D721Med (cell line): Measurements from ENCODE around the gene KLHL4.

Source experiments
- DNase-seq: peaks from one replicate; pipeline ENCODE4 v3.0.0; 2011; ENCODE audit warnings: low spot score; ENCODE audit not compliant: insufficient read length
- FAIRE-seq: peaks from 2 replicates; lab custom pipeline; 2011; peaks lifted over from hg19 to GRCh38; lab: Jason Lieb, UNC
- TF ChIP-seq, protein P1 (sequence below): IDR thresholded peaks from 2 replicates; pipeline ENCODE4 v1.5.1; 2012; ENCODE audit warnings: mild to moderate bottlenecking, control low read depth; ENCODE audit not compliant: insufficient read depth; ENCODE audit errors: missing control alignments

The KLHL4 gene

GRCh38 chrX:87525771-87526229, 8.2 kb downstream of the KLHL4 start:
- FAIRE-seq = no peak
- DNase-seq = no peak
- TF ChIP-seq, protein P1, sequence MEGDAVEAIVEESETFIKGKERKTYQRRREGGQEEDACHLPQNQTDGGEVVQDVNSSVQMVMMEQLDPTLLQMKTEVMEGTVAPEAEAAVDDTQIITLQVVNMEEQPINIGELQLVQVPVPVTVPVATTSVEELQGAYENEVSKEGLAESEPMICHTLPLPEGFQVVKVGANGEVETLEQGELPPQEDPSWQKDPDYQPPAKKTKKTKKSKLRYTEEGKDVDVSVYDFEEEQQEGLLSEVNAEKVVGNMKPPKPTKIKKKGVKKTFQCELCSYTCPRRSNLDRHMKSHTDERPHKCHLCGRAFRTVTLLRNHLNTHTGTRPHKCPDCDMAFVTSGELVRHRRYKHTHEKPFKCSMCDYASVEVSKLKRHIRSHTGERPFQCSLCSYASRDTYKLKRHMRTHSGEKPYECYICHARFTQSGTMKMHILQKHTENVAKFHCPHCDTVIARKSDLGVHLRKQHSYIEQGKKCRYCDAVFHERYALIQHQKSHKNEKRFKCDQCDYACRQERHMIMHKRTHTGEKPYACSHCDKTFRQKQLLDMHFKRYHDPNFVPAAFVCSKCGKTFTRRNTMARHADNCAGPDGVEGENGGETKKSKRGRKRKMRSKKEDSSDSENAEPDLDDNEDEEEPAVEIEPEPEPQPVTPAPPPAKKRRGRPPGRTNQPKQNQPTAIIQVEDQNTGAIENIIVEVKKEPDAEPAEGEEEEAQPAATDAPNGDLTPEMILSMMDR = no peak

DNA sequence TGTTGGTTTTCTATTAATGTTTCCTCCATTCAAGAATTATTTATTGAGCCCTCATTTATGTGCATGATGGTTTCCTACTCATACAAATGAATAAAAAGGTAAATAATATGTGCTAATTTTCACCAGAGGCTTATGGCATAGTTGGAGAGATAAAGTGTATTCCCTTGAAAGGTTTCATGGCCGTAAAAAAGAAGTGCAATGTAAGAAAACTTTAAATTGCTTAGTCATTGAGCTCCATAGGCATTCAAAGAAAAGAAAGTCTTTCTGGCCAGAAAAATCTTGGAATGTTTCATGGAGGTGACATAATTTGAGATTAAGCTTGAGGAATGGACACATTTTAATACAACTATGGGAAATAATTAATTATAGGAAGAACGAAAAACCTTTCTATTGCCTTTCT, 8.7 kb downstream of the KLHL4 start:
- TF ChIP-seq, protein P1 = no peak
- FAIRE-seq (no peak), DNase-seq (no peak)

- TF ChIP-seq, protein P1 = no peak
- DNase-seq (no peak), FAIRE-seq (no peak)
Observed at GRCh38 chrX:87528487-87528886, 10.9 kb downstream of the KLHL4 start.

GRCh38 chrX:87571964-87572363, 54.4 kb downstream of the KLHL4 start:
- no peak for DNase-seq
- FAIRE-seq = no peak
- TF ChIP-seq, protein P1 = no peak

DNA sequence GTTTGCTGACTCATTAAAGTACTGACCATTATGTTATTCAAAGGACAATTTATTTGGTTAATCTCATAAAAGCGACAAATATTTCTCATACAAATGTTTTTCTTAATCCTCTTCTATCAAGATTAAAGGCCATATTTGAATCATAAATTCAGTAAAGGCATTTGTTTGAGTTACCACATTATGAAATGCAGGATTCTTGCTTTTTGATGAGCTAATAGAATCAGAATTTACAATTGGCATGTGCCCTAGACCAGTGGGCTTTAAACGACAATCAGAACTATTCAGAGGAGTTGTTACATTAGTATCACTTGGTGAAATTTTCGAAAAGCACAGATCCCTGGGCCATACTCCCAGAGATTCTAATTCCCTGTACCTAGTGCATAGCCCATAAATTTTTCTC, 55.3 kb downstream of the KLHL4 start:
- FAIRE-seq (no peak), DNase-seq (no peak)
- TF ChIP-seq, protein P1 = no peak

- TF ChIP-seq, protein P1 = no peak
- DNase-seq (no peak), FAIRE-seq (no peak)
Observed at GRCh38 chrX:87578978-87579377, 61.4 kb downstream of the KLHL4 start.

DNA sequence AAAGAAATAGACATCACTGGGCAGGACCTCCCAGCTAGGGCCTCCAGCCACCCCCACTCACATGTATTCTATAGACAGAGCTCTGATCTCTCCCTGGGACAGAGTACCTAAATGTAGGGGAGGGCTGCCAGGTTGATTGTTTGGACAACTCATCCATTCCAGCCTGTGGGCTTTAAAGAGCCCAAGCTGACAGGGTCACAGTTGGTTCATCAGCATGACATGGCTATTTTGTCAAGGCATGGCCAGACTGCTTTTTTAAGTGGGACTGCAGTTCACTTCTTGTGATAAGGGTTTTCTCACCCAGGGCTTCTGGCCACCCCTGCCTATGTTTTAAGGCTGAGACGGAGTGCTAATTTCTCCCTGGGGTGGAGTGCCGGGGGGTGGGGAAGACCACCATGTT, 63.3 kb downstream of the KLHL4 start:
- TF ChIP-seq, protein P1 = no peak
- no peak for FAIRE-seq
- DNase-seq = no peak
